HG03196 (cell line): ENCODE data around the gene MAFG.

Experiments used
- ATAC-seq: cut with Tn5 transposase; IDR thresholded peaks from one replicate; pipeline ENCODE4 v1.9.1; 2021; ENCODE audit not compliant: unreplicated experiment

The MAFG gene

DNA sequence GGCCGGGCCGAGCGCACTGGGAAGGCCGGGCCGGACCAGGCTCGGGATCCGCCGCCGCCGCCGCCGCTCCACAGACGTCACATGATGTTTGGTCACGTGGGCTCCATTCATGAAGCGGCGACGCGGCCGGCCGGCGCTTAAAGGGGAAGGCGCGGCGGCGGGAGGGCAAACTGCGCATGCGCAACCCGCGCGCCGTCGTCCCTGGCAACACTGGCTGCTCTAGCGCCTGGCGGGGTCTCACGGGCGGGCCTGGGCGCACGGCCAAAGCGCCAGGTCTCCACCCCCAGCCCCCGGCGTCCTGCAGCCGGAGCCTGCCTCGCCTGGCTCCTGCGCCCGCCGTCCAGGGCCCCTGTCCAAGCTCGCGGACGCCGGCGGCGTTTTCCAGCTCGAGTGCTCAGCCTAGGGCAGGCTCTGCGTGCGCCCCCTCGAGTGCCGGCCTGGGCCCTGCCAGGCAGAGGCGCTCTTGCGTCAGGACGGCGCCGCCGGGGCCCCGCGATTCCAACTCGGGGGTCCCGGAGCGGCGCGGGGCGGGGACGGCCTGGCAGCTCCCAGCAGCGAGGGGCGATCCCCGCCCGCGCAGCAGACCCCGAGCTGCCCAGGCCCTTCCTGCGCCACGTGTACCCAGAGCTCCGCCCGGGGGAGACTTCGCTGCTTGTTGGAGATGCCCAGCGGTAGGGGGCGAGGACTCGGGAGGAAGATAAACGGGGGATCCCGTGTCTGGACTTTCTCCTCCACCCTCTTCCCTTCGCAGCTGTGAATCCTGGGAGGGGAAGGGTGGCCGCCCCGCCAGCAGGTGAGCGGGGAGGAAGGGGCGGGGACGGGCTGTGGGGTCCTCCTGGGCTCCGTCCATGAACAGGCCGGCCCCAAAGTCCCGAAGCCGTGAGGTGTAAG is at the start of gene MAFG:
Gene MAFG, minus strand, starts transcription at position 83 of the 891 bp plus-strand sequence. CDS start 4,550 bp downstream, outside the sequence.
- peak; percentile 61 for ATAC-seq

DNA sequence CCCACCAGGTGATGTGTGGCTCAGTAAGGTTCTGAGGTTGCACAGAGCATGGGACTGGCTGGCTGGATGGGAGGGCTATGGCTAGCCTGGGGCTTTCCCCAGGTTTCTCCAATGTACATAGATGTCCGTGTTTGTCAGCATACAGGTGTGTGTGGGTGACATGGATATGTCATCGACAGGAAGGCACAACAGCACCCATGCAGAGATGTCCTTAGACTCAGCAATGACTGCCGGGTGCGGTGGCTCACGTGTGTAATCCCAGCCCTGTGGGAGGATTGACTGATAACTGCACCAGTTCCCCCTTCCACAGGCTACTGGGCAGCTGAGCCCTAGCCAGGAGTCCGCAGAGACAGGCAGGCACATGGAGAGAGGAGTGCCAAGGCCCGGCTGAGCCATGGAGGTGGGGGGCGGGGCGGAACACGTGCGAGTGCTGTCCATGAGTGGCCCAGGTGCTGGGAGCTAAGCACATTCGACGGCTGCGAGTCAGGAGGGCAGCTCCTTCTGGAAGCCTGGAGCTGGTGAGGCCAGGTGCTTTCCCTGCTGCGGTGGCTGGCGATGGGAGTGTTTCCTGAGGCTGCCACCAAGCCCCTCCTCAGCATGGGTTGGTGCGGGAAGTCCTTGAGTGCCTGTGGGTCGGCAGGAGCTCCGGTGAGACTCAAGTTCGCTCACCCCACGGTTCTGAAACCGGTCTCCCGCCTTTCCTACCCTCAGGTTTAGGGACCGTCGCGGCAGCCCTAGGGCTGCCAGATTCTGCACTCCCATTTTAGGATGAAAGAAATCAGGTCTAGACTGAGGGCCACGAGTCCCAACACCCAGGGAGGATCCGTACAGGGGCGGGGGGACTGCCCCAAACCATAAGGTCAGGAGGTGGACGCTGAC is 49.0 kb upstream of the MAFG start:
- peak; percentile 8 for ATAC-seq

DNA sequence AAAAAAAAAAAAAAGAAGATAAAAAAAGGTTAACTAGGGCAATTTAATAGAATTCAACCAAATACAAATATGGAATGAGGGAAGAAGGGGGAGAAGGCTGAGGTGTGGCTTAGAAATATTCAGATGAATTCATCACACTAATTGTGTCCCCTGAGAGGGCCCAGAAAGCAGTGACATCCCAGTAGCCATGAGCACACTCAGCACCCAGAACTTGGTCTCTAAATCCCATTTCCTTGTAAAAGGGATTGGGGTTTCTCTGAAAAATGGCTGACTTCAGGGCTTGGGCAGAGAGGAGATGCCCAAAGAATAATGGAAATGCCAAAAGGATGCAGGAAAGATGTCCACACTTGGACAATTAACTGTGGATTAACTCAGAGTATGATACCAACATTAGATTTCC is 45.9 kb upstream of the MAFG start:
- ATAC-seq: no peak

DNA sequence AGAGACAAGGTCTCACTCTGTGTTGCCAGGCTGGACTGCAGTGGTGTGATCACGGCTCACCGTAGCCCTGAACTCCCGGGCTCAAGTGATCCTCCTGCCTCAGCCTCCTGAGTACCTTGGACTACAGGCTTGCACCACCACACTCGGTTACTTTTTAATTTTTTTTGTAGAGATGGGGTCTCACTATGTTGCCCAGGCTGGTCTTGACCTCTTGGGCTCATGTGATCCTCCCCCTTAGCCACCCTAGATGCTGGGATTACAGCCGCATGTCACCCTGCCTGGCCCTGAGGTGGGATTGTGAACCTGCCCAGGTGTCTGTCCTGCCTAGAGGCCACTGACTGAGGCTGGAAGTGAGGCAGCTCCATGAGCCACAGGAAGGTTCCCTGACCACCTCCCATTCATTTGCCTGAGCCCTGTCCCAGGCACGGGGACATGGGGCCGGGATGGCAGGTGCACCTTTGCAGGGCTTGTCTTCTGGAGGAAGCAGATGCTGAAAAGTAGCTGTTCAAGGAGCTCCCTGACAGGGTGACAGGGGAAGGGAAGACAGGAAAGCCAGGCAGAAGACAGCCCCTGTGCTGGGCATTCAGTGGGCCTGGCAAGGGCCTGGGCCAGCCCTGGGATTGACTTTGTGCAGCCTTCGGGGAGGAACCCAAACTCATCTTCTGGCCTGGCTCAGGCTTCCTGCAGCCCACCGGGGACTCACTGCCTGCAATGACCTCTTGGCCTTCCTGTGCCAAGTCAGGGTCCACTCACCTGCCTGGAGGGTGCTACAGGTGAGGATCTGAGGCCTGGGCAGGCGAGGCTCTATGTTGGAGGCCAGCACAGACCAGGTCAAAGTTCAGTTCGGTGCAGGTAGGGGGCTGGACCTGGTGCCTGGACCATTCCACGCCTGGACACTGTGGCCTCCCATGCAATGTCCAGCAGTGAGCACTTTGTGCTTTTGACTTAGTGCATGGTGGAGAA is 41.6 kb upstream of the MAFG start:
- no peak for ATAC-seq

DNA sequence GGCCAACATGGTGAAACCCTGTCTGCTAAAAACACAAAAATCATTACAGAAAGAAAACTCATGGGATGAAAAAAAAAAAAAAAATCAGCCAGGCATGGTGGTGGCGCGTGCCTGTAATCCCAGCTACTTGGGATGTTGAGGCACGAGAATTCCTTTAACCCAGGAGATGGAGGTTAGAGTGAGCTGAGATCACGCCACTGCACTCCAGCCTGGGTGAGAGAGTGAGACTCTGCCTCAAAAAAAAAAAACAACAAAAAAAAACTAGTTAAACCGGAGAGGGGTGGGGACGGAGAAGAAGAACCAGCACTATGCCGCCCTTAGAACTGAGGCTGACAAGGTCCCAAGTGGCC is 40.8 kb upstream of the MAFG start:
- ATAC-seq: no peak

DNA sequence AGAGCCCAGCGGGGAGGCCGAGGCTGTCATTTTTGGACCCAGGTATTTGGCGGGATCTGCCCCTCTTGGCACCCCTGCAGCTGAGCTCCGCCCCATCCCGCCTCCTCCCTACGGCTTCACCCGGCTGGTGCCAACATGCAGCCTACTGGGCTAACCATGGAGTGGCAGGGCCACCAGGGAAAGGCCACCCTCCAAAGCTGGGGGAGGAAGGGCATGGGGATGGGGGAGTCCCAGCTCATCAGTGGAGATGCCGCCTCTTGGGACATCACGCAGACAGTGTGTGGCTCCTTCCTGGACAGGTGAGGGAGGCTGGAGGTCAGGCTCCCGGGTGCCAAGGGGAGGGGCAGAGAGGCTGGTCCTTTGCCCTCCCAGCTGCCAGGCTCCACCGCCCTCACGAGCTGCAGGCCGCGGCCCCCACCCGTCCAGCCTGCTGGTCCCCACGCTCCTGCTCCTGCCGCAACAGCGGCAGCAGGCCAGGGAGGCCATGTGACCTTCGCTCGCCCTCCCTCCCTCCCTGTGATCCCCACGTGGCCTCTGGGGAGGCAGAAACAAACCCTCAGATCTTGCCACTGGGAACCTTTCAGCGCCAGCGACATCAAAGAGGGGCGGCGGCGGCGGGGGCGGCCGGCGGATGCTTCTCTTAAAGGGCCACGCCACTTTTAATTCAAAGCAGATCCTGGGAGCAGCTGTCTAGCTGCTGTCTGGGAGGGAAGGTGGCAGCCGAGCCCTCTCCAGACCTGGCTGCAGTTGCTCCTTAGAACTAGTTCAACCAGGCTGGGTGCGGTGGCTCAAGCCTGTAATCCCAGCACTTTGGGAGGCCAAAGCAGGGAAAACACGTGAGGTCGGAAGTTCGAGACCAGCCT is 40.2 kb upstream of the MAFG start:
- no peak for ATAC-seq

DNA sequence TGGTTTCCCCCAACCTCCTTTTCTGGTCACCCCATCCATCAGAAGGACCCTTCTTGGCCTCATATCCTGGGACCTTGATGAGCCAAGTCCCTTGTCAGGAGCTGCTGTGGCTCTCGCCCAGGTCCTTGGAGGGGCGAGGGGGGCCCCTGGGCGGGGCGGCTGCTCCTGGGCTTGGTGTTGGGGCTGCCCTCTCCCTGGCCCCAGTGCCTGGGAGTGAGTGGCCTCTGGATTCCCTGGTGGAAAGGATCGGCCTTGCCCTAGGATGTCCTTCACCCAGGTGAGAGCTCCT is 39.7 kb upstream of the MAFG start:
- no peak for ATAC-seq

DNA sequence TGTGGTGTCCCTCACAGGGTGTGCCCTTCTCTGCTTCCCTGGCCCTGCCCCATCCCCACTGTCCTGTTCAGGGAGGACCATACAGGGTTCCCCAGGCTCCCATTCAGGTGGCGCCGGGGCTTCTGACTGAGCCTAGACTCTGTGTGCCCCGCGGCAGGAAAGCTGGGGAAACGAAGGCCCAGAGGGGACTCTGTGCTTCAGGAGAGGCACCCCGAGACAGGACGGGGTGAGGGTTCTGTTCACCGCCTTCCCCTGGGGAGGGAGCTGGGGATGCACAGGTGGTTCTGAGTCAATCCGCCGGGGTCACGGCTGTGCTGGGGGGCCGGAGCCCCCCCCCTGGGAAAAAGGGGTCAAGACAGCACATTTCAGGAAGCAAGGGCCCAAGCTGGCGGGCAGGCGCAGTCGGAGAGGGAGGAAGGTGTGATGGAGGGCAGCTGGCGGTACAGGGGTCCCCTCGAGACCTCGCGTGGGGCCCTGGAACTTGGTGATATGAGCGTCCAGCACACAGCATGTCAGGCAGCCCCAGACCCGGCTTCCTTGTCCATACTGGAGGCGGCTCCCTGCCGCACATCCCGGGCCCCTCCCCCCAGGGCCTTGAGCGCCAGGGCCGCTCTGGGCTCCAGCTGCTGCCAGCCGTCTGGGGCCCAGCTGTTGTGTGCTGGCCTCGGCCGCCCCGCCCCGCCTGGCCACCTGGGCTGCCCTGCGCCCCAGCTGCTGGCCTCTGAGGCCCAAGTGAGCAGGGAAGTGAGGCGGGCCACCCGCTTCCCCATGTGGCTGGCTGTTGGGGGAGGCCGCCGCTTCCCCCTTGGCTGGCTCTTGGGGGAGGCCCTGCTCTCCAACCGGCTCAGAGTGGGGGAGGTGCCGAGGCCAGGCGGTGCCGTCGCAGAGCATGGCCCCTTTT is 39.1 kb upstream of the MAFG start:
- ATAC-seq: no peak

DNA sequence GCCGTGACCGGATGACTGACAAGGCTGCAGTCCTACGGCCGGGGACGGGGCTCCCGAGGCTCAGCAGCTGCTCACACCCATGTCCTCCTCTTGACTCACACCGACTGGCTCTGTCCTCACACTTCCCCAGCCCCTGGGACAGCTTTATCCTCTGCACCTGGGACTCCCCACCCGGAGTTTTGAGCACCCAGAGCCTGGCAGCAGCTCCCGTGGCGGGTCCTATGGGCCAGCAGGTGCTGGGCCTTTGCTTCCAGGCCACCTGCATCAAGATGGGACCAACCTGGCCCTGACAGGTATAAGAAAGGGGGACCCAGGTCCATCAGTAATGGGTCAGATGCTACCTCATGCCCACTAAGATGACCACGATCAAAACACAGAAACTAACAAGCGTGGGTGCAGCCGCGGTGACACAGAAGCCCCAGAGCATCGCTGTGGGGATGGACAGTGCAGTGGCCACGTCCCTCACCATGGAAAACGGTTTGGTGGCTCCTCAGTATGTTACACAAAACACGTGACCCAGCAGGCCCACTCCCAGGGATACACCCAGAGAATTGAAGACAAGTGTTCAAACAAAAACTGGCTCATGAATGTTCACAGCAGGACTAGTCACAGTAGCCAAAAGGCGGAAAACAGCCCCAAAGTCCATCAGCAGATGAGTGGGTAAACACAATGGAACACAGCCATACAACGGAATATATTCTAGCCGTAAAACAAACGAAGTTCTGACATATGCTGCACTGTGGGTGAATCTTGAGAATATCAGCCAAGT is 36.7 kb upstream of the MAFG start:
- ATAC-seq: no peak

DNA sequence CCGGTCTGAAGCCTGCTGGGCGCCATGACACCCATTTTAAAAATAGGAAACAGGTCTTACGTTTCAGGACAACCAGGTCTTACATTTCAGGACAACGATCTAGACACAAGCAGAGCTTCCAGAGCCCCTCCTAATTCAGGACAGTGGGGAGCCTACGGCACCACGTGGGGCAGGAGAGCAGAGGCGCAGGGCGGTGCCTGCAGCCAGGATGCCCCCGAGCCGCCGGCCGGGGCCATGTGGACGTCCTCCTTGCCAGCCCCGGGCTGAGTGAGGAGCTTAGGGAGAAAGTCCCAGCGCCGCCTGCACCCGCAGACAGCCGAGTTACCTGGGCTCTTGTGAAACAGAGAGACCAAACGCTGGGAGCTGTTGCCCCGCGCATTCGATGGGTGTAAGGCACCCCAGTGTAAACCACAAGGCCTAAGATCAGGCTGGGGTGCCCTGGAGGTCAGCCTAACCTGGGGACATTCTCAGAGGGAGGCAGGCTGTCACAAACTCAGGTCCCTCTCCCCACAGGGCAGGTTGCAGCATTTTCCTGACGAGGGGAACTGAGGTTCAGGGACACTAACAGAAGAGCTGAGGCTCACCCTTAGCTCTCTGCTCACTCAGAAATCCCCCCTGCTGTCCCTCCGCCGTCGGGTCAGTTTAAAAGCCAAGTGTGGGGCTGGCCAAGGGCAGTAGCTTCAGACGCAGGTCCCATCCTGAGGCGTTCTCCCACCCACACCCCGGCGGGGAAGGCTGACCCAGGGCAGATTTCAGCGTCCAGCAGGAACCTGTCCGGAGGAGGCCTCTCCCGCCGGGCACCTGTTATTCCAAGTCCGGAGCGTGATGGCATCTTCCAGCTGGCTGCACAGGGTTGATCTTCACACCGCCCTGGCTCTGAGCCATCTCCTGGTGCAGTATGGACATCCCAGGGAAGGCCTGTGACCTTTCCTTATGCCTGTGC is 35.2 kb upstream of the MAFG start:
- no peak for ATAC-seq

DNA sequence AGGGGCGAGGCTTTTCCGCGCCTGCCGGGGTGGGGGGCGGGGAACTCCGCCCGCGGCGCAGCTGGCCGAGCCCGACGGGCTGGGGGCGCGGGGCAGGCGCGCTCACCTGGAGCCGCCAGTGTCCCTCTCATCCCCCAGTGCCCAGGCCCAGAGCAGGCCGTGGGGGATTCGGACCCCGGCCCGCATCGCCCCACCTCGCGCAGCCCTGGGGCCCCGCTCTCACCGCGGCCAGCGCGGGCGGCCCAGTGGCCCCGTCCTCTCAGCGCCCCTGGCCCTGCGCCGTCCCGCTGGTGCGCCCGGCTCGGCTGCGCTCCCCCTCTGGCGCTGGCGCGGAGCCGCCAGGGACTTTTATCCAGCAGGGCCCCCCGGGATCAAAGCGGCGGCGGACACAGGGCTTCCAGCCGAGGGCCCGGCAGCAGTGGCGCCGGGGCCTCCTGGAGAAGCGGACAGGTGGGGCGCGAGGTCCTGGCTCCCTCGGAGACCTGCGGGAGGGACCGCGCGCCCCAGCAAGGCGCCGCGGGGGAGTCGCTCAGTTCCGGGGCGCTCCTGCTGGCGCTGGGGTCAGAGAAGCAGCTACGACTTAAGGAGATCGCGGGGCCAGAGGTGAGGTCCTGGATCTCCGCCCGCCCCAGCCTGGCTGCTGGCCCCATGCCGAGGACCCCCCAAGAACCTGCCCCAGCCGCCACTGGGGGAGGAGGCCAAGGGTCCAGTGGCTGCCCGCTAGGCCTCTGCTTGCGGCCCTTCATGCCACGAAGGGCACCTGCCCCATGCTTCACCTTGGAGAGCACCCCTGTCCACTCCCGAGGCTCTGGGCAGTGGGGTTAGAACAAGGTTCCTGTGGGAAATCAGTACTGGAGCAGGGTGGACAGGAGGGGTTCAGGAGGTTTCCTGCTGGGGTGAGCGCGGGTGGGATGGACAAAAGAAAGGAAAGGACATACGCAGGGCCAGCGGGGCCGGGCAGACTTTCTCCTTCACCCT is 34.3 kb upstream of the MAFG start:
- ATAC-seq: no peak

DNA sequence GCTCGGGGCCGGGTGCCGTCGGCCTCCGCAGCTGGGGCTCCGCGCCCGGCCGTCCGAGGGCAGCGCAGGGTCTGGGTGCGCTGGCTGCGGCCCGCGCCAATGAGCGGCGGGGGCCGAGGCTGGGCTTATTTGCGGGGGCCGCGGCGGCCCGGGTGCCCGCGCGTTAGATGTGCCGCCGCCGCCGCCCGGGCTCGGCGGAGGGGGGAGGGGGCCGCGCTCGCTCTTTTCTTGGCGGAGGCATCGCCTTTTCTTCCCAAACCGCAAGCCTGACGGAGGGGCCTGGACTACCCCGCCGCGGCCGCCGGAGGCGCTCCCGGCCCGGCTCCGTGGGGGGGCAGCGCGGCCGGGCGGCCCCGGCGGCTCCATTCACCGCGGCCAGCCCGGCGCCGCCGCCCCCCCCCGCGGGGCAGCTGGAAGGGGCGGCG is 33.6 kb upstream of the MAFG start, which contains the start of gene NOTUM:
Gene NOTUM, minus strand, starts transcription at position 101 of the 425 bp plus-strand sequence. CDS start 278 bp downstream, outside the sequence.
- ATAC-seq: no peak

DNA sequence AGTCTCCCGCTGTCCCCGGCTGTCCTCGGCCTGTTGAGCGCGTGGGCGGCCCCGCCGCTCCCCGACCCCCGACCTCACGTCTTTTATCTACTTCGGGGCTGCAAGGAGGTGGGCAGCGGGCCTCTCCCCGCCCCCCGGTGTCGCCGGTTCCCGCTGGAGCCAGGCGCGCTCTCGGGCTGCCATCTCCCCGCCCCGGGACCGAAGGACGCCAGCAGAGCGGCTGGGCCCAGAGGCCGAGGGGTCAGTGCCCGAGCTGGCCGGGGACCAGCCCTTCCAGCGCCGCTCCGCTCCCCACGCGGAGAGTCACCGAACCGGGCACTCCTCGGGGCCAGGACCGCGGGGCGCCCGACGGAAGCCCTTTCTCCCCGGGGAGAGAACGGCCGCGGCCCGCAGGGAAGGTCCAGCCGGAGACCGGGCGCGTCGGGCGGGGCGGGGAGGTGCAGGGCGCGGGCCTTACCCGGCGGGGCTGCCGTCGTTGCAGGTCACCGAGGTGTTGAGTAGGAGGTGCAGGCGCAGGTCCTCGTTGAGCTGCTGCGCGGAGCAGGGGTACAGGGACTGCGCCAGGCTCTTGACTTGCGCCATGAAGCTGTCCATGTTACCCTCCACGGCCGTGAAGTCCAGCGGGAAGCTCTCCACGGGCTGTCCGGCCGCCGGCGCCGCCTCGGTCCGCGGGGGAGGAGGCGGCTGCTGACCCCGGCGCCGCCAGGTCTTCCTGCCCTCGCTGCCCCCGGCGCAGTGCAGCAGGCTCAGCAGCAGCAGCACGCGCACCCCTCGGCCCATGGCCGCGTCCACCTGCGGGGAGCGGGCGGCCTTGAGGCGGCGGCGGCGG is 32.8 kb upstream of the MAFG start:
- ATAC-seq: no peak

DNA sequence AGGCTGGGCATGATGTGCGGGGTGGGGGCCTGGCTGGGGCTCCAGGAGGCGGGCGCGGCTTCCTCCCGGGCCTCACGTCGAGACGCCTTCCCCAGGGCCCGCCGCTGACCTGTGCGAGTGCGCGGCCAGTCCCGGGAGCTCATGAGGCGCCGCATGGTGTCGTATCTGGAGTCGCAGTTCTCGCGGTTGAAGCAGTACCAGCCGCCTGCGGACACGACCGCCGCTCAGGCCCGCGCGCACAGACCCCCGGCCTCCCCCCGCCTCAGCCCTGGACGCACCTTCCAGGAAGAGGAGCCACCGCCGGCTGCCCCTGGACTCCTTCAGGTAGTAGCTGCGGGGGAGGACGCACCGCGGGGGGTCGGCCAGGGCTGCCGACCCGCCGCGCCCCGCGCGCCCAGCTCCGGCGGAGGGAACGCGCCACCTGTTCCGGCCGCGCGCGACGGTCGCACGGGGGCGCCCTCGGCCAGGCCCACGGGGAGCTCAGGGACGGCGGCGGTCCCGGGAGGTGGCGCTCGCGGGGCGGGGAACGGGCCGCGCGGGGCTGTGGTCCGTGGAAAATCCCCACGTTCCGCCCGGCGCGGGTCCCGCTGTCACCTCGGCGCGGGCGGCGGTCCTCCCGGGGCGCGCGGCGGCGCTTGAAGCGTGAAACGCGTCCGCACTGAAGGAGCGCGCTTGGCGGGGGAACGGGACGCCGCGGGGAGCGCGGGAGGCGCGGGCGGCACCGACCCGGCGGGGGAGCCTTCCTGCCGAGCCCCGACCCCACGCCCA is 32.0 kb upstream of the MAFG start:
- no peak for ATAC-seq
